ENCODE results near the gene ITGA3. TPM values are rescaled to one million over a fixed set of nuclear protein-coding genes. Genes with fewer than 3 reads are reported as not detected.

Gene ITGA3
- total RNA-seq, 4 donors from 2014 or later, result 44.4 to 86.3 (median 77.0) TPM

- Histone ChIP-seq H3K4me3 (no peak overlapping the region), H3K9me3 (no peaks in the 10 kb centered on the region), H3K4me1 (peaks cover 17 to 60% (median 30%) of the 10 kb centered on the region in 3 donors), H3K27me3 (no peaks in the 10 kb centered on the region), H3K36me3 (peaks cover 0 to 85% (median 6%) of the 10 kb centered on the region in 3 donors), H3K27ac (peak overlapping the region; percentile 59 to 84 (median 70))
- intact Hi-C loops (cut with DNase I), result no loop called here
- no peak for TF ChIP-seq POLR2A (IDR thresholded peaks at IDR 0.05)
- TF ChIP-seq CTCF (IDR thresholded peaks at IDR 0.05), result no peak
- DNase-seq, result no peak
- 76 to 87% methylated on average over 5 to 7 of the region's 15 CpGs for WGBS, 2 donors
These were observed 46.5 kb downstream of the ITGA3 start for GRCh38 chr17:50102164-50102991.

GRCh38 chr17:50103252-50103651 is 47.3 kb downstream of the ITGA3 start:
- Histone ChIP-seq H3K36me3 (peaks cover 0 to 85% (median 9%) of the 10 kb centered on the region in 3 donors), H3K4me1 (peaks cover 17 to 69% (median 35%) of the 10 kb centered on the region in 3 donors), H3K9me3 (no peaks in the 10 kb centered on the region), H3K27ac (peak overlapping the region in 3 of 4 donors; percentile 62 to 84 (median 77)), H3K27me3 (no peaks in the 10 kb centered on the region), H3K4me3 (no peak overlapping the region)
- WGBS, 2 donors, result no CpG with 5 or more reads among the region's 2 CpGs
- DNase-seq, result no peak
- TF ChIP-seq POLR2A (IDR thresholded peaks at IDR 0.05) (no peak), CTCF (IDR thresholded peaks at IDR 0.05) (no peak)
- intact Hi-C loops (cut with DNase I), result no loop called here

- Histone ChIP-seq H3K4me3 (no peak overlapping the region), H3K4me1 (peaks cover 17 to 66% (median 37%) of the 10 kb centered on the region in 3 donors), H3K36me3 (peaks cover 0 to 85% (median 15%) of the 10 kb centered on the region in 3 donors), H3K9me3 (no peaks in the 10 kb centered on the region), H3K27me3 (no peaks in the 10 kb centered on the region), H3K27ac (no peak overlapping the region)
- TF ChIP-seq POLR2A (IDR thresholded peaks at IDR 0.05) (no peak), CTCF (IDR thresholded peaks at IDR 0.05) (no peak)
- intact Hi-C loops (cut with DNase I), result no loop called here
- 86 to 100% methylated on average over 3 to 4 of the region's 5 CpGs for whole genome bisulfite sequencing, 2 donors
- DNase-seq, result no peak
These were observed 48.0 kb downstream of the ITGA3 start for GRCh38 chr17:50103941-50104340.

DNA sequence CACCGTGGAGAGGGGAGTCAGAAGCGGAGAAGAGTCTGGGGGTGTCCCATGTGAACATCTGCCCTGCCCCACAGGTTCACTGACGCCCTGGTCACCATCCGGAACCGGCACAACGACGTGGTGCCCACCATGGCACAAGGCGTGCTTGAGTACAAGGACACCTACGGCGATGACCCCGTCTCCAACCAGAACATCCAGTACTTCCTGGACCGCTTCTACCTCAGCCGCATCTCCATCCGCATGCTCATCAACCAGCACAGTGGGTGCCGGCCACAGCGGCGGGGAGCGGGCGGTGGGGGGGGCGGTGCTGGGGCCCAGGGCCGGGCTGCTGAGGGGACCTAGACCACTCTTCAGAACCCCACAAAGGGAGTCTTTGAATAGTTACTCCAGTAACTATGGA is 49.9 kb downstream of the ITGA3 start:
- H3K9me3 ChIP-seq, result no peaks in the 10 kb centered on the region
- TF ChIP-seq POLR2A (IDR thresholded peaks at IDR 0.05) (no peak), CTCF (IDR thresholded peaks at IDR 0.05) (no peak)
- no peak overlapping the region for H3K27ac ChIP-seq
- no peaks in the 10 kb centered on the region for H3K27me3 ChIP-seq
- 90 to 94% methylated on average over 15 to 20 of the region's 21 CpGs for WGBS, 2 donors
- peaks cover 0 to 85% (median 16%) of the 10 kb centered on the region in 3 donors for H3K36me3 ChIP-seq
- DNase-seq, result no peak
- peaks cover 16 to 47% (median 25%) of the 10 kb centered on the region in 3 donors for H3K4me1 ChIP-seq
- intact Hi-C loops (cut with DNase I), result no loop called here
- H3K4me3 ChIP-seq, result no peak overlapping the region

DNA sequence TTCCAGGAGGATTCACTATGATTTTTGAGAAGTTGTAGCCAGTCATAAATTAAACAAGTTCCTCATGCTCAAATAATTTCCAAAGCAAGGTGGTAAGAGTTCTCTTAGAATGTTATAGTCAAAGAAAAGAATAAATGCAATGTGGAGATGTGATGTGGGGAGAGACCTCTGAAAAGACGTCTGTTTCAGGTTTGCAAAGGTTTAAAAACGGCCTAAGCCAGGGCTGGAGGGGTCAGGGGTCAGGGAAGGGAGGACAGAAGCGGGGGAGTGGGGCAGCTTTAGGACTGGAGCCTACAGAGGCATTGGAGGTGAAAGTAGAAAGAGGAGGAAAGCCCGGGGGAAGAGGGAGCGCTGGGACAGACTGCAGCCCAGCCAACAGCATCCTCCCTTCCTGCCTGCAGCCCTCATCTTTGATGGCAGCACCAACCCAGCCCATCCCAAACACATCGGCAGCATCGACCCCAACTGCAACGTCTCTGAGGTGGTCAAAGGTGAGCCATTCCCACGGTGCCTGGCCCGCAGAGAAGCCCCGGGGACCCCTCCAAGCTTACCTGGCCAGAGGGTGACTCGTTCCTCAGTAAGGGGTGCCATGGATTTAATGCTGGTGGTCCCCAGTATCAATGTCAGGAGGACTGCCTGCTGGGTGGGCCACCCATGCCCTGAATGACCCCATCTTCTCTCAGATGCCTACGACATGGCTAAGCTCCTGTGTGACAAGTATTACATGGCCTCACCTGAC is 50.7 kb downstream of the ITGA3 start:
- Histone ChIP-seq H3K36me3 (peaks cover 0 to 87% (median 16%) of the 10 kb centered on the region in 3 donors), H3K4me3 (no peak overlapping the region), H3K9me3 (no peaks in the 10 kb centered on the region), H3K27ac (peak overlapping the region in 1 of 4 donors; percentile 17), H3K27me3 (no peaks in the 10 kb centered on the region), H3K4me1 (peaks cover 8 to 45% (median 20%) of the 10 kb centered on the region in 3 donors)
- no peak for DNase-seq
- intact Hi-C loops (cut with DNase I), result no loop called here
- TF ChIP-seq CTCF (IDR thresholded peaks at IDR 0.05) (no peak), POLR2A (IDR thresholded peaks at IDR 0.05) (no peak)
- WGBS, 2 donors, result 71 to 75% methylated on average over 13 of the region's 13 CpGs
